Heart right ventricle (tissue), 16 donors: Measurements from ENCODE around the gene TCTA. TPM values are rescaled to one million over a fixed set of nuclear protein-coding genes. Genes with fewer than 3 reads are reported as not detected.

Experiments
- ATAC-seq, 8 donors: fragments of 200-7000 bp; cut with Tn5 transposase; one replicate each; pipeline ENCODE4 v1.9.1; 2020; ENCODE audit warnings: mild to moderate bottlenecking in 8 of 8, moderate library complexity in 8 of 8, moderate number of reproducible peaks in 1 of 8
- DNase-seq, 2 donors: peaks; one replicate each; pipeline ENCODE4 v3.0.0-alpha.2; 2020
- H3K27ac ChIP-seq, 10 donors: fragments of 200-600 bp; sonication (generic) in 2 of 10; one replicate each; pipeline versions ENCODE4 v1.5.0 to v1.8.0; 2020 to 2022; ENCODE audit warnings: mild to moderate bottlenecking in 3 of 10
- H3K27me3 ChIP-seq, 7 donors: fragments of 200-600 bp; one replicate each; pipeline ENCODE4 v1.8.0; 2021 to 2022; ENCODE audit warnings: mild to moderate bottlenecking in 2 of 7
- H3K36me3 ChIP-seq, 9 donors: fragments of 200-600 bp; sonication (generic) in 1 of 9; one replicate each; pipeline versions ENCODE4 v1.5.0 to v1.8.0; 2020 to 2022; ENCODE audit warnings: mild to moderate bottlenecking in 2 of 9
- H3K4me1 ChIP-seq, 9 donors: fragments of 200-600 bp; sonication (generic) in 1 of 9; one replicate each; pipeline versions ENCODE4 v1.5.0 to v1.8.0; 2020 to 2022; ENCODE audit warnings: mild to moderate bottlenecking in 4 of 9
- H3K4me3 ChIP-seq, 10 donors: fragments of 200-600 bp; sonication (generic) in 2 of 10; one replicate each; pipeline versions ENCODE4 v1.5.0 to v1.8.0; 2020 to 2022; ENCODE audit warnings: mild to moderate bottlenecking in 7 of 10, moderate library complexity in 2 of 10
- H3K9me3 ChIP-seq, 11 donors: fragments of 200-600 bp in 10 of 11; sonication (generic) in 2 of 11; one replicate each; pipeline versions ENCODE4 v1.5.0 to v1.8.0; 2013 to 2022; ENCODE audit warnings: mild to moderate bottlenecking in 2 of 11, control low read depth in 1 of 11, moderate library complexity in 1 of 11
- WGBS, 2 donors: extraction: QIAGEN DNeasy Blood & Tissue Kit; methylation state at CpG; one replicate each; pipeline ENCODE4 v1.1.7; 2013; ENCODE audit warnings: inconsistent platforms in 1 of 2; 5-methylcytosine and 5-hydroxymethylcytosine counted together
- intact Hi-C, 10 donors: fragments of 100-400 bp; cut with DNase I; formaldehyde crosslinking; loops; one replicate each; pipeline versions ENCODE4 v1.11.1 to v1.14.2; 2022
- long read RNA-seq, 3 donors: library from polyadenylated mRNA; unstranded; transcript quantifications; one replicate each; pipeline ENCODE4 v2.0.0, GENCODE V29; 2020 to 2021
- polyA plus RNA-seq, 2 donors: library from polyadenylated mRNA; stranded (reverse); fragments of 200-250 nt; gene quantifications; one replicate each; pipeline ENCODE4 v1.2.3, GENCODE V29; 2013
- total RNA-seq, 10 donors: library from RNA; stranded (reverse); fragmentation: NEBNext Ultra II Directional in 3 of 10; extraction: Animal tissue kit (Norgen Biotek cat#: 25700) in 3 of 10; gene quantifications; one replicate each; pipeline versions ENCODE4 v1.2.1 to v1.2.4, GENCODE V29; 2021 to 2023
- TF ChIP-seq, protein P1 (sequence below), 9 donors: fragments of 200-600 bp; sonication (generic) in 2 of 9; IDR thresholded peaks; one replicate each; pipeline versions ENCODE4 v1.5.0 to v1.8.0; 2021 to 2022; ENCODE audit warnings: antibody characterized with exemption in 9 of 9, mild to moderate bottlenecking in 5 of 9, moderate library complexity in 1 of 9
- donor health status: Arrhythmogenic right ventricular cardiomyopathy.
- donor health status: ischemic (EF 13 %, LVEDD 7.1; RV severe dilation, severe dysfunction).
- donor health status: healthy with polysubstance abuse.
- donor health status: DM: no; HTN: yes; CAD: no.
- donor health status: DM: no; HTN: no; CAD: no.
- donor health status: ischemic (EF 25% LVEDD 6.9; RV normal size, moderate dysfunction).
- donor health status: ischemic (EF 25% LVEDD 5.7; RV mildly dilated, moderate dysfunction).
- donor health status: healthy.
- donor health status: DM: yes; HTN: yes; CAD: no.
- donor health status: Ischemic cardiomyopathy.
- donor health status: ischemic (EF 35%, LVEDD 5.7; RV mildly dilated, moderate dysfunction).
- donor health status: nonischemic (EF 11% LVEDD 7.7; RV severe dilation, severe dysfunction).
- donor health status: DM: yes; HTN: yes; CAD: no.
- donor health status: PGD.
- donor health status: ischemic (EF 29% LVEDD 5.4; RV normal size, mild dysfunction).
- donor health status: nonischemic (EF 23%, LVEDD 6.1; RV moderate dilation, normal function).

The TCTA gene
- total RNA-seq (10 to 100 TPM; 13.9 to 22.6 (median 17.6) TPM), polyA plus RNA-seq (10 to 100 TPM; 16.5 to 19.0 TPM)
- long read RNA-seq, donor 1, transcript TCTA-201 (3 exons, 2,146 nt), result major isoform, 5 of 15 reads
- long read RNA-seq, donor 1, partial matches to known transcripts, result 6 of 15 reads
- long read RNA-seq, donor 1, other reads (novel, unspliced or antisense), result 2 of 15 reads
- long read RNA-seq, donor 2, transcript TCTA-201 (3 exons, 2,146 nt), result major isoform, 10 of 18 reads
- long read RNA-seq, donor 2, partial matches to known transcripts, result 7 of 18 reads
- long read RNA-seq, donor 2, other reads (novel, unspliced or antisense), result 1 of 18 reads
- long read RNA-seq, donor 3, transcript TCTA-201 (3 exons, 2,146 nt), result major isoform, 26 of 38 reads
- long read RNA-seq, donor 3, partial matches to known transcripts, result 11 of 38 reads
- long read RNA-seq, donor 3, other reads (novel, unspliced or antisense), result 0 of 38 reads

GRCh38 chr3:49411968-49412631, at the start of gene TCTA, which contains the start of gene RHOA:
Gene TCTA, plus strand, starts transcription at chr3:49412423. Its CDS starts 4 bp downstream, at chr3:49412427.
Gene RHOA, minus strand, starts transcription at chr3:49411976. Its CDS starts 36,387 bp downstream, at chr3:49375589.
- intact Hi-C loops, result loop anchor here in 8 of 10 donors (1.0 to 5.0 kb wide), 5 partner anchors 53 to 72 kb away; partner anchors contain the start of genes USP4 (in 6 of the 8) and GPX1 (in 5 of the 8)

GRCh38 chr3:49362561-49362960, 49.7 kb upstream of the TCTA start:
- ATAC-seq, result no peak
- 82 to 88% methylated on average over 3 of the region's 3 CpGs for WGBS, 2 donors
- no peak overlapping the region for H3K27ac ChIP-seq
- no peaks in the 10 kb centered on the region for H3K9me3 ChIP-seq
- intact Hi-C loops, result loop anchor here in 1 of 10 donors (5.0 kb wide), 1 partner anchor 40 kb away; no protein-coding TSS in a partner anchor
- no peaks in the 10 kb centered on the region for H3K27me3 ChIP-seq
- no peak overlapping the region for H3K4me3 ChIP-seq
- DNase-seq, result no peak
- H3K36me3 ChIP-seq, result peaks cover 0 to 91% (median 68%) of the 10 kb centered on the region in 9 donors
- peaks cover 6 to 23% (median 16%) of the 10 kb centered on the region in 9 donors for H3K4me1 ChIP-seq
- TF ChIP-seq, protein P1, sequence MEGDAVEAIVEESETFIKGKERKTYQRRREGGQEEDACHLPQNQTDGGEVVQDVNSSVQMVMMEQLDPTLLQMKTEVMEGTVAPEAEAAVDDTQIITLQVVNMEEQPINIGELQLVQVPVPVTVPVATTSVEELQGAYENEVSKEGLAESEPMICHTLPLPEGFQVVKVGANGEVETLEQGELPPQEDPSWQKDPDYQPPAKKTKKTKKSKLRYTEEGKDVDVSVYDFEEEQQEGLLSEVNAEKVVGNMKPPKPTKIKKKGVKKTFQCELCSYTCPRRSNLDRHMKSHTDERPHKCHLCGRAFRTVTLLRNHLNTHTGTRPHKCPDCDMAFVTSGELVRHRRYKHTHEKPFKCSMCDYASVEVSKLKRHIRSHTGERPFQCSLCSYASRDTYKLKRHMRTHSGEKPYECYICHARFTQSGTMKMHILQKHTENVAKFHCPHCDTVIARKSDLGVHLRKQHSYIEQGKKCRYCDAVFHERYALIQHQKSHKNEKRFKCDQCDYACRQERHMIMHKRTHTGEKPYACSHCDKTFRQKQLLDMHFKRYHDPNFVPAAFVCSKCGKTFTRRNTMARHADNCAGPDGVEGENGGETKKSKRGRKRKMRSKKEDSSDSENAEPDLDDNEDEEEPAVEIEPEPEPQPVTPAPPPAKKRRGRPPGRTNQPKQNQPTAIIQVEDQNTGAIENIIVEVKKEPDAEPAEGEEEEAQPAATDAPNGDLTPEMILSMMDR (IDR thresholded peaks at IDR 0.05), result no peak

More at GRCh38 chr3:49411968-49412631, at the start of gene TCTA, which contains the start of gene RHOA:
- WGBS, 2 donors, result 0 to 1% methylated on average over 50 to 61 of the region's 62 CpGs
- peaks cover 11 to 78% (median 68%) of the 10 kb centered on the region in 9 donors for H3K4me1 ChIP-seq
- peak; percentile 94 to 97 (median 96) for ATAC-seq
- no peaks in the 10 kb centered on the region for H3K9me3 ChIP-seq
- H3K4me3 ChIP-seq, result peak within 1 kb of the TSS; percentile 73 to 99 (median 91)
- peak within 1 kb of the TSS; percentile 95 to 99 (median 98) for H3K27ac ChIP-seq
- no peaks in the 10 kb centered on the region for H3K27me3 ChIP-seq
- H3K36me3 ChIP-seq, result peaks cover 0 to 34% (median 13%) of the 10 kb centered on the region in 9 donors
- TF ChIP-seq, protein P1 (IDR thresholded peaks at IDR 0.05), result no peak
- peak; percentile 99 to 100 for DNase-seq

DNA sequence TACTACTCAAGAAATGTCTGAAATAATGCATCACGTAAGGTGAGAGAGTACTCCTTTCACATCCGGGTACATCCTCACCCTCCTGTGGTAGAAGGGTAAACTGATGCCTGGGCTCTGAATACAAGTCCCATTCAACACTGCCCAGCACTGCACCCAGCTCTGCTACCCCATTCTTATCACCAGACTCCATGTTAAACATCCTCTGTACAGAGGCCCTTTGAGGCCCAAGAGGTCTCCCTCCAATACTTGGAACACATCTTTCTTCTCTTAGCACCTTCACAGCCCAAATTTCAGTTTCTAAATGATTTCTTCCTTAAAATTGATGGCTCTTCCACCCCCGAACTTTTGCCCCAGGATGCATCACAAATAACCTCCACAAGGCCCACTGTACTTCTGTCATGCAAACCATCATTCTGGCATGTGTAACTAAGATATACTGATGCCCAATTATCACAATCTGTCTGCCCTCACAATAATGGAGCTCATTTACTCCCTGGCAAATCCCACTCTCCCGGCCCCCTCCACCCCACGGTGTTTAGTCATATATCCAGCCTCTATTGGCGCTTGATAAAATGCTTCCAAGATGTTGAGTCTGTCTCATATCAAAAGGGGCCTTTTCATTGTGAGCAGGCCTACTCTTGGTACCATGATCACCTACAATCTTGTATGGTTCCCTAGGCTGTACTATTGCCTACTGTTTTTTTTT, 41.5 kb upstream of the TCTA start:
- no peak for ATAC-seq
- H3K4me3 ChIP-seq, result no peak overlapping the region
- H3K27me3 ChIP-seq, result no peaks in the 10 kb centered on the region
- WGBS, 2 donors, result 88 to 91% methylated on average over 6 of the region's 6 CpGs
- TF ChIP-seq, protein P1 (IDR thresholded peaks at IDR 0.05), result no peak
- H3K27ac ChIP-seq, result no peak overlapping the region
- intact Hi-C loops, result no loop called here
- DNase-seq, result no peak
- peaks cover 0 to 100% (median 68%) of the 10 kb centered on the region in 9 donors for H3K36me3 ChIP-seq
- no peaks in the 10 kb centered on the region for H3K9me3 ChIP-seq
- H3K4me1 ChIP-seq, result peaks cover 0 to 25% (median 0%) of the 10 kb centered on the region in 9 donors

GRCh38 chr3:49371946-49372345, 40.3 kb upstream of the TCTA start:
- H3K4me3 ChIP-seq, result no peak overlapping the region
- peaks cover 0 to 25% (median 0%) of the 10 kb centered on the region in 9 donors for H3K4me1 ChIP-seq
- no peaks in the 10 kb centered on the region for H3K9me3 ChIP-seq
- intact Hi-C loops, result no loop called here
- TF ChIP-seq, protein P1 (IDR thresholded peaks at IDR 0.05), result no peak
- H3K27ac ChIP-seq, result no peak overlapping the region
- H3K27me3 ChIP-seq, result no peaks in the 10 kb centered on the region
- ATAC-seq, result no peak
- DNase-seq, result no peak
- peaks cover 0 to 89% (median 59%) of the 10 kb centered on the region in 9 donors for H3K36me3 ChIP-seq
